Measurements from ENCODE around the gene PLEKHH2.

The PLEKHH2 gene

GRCh38 chr2:43727634-43728014, 90.6 kb downstream of the PLEKHH2 start:
- DNase-seq, result no peak
- POLR2A ChIA-PET, result no interaction called here
- no peaks in the 10 kb centered on the region for H3K36me3 ChIP-seq (ENCODE audit: control insufficient read depth in 4 of 4, insufficient read depth in 4 of 4, low read length in 3 of 4)
- no peak overlapping the region for H3K4me3 ChIP-seq (ENCODE audit: control insufficient read depth in 1 of 7, extremely low read depth in 1 of 7, insufficient read depth in 4 of 7, low read depth in 2 of 7, low read length in 6 of 7)
- H3K27me3 ChIP-seq (replicated peaks in 2 of 5; ENCODE audit: control insufficient read depth in 4 of 5, insufficient read depth in 5 of 5, low read length in 4 of 5), result peaks cover 0 to 3% (median 0%) of the 10 kb centered on the region in 5 experiments
- no peaks in the 10 kb centered on the region for H3K9me3 ChIP-seq (ENCODE audit: control extremely low read depth in 1 of 5, control insufficient read depth in 4 of 5, insufficient read depth in 2 of 5, low read depth in 1 of 5, low read length in 4 of 5)
- 100% methylated on average over 2 of the region's 2 CpGs for WGBS (ENCODE audit: insufficient coverage)
- CTCF ChIA-PET, result no interaction called here
- H3K27ac ChIP-seq (ENCODE audit: insufficient read depth in 1 of 2, low read depth in 1 of 2, low read length in 2 of 2, poor library complexity in 1 of 2, severe bottlenecking in 2 of 2), result no peak overlapping the region
- H3K4me1 ChIP-seq (ENCODE audit: control extremely low read depth in 1 of 4, control insufficient read depth in 4 of 4, insufficient read depth in 4 of 4, low read length in 3 of 4), result no peaks in the 10 kb centered on the region

GRCh38 chr2:43729491-43730174, 92.6 kb downstream of the PLEKHH2 start:
- POLR2A ChIA-PET, result no interaction called here

GRCh38 chr2:43731211-43731610, 94.2 kb downstream of the PLEKHH2 start:
- DNase-seq, result no peak
- no peaks in the 10 kb centered on the region for H3K9me3 ChIP-seq (ENCODE audit: control extremely low read depth in 1 of 5, control insufficient read depth in 4 of 5, insufficient read depth in 2 of 5, low read depth in 1 of 5, low read length in 4 of 5)
- POLR2A ChIA-PET, result no interaction called here
- no peaks in the 10 kb centered on the region for H3K36me3 ChIP-seq (ENCODE audit: control insufficient read depth in 4 of 4, insufficient read depth in 4 of 4, low read length in 3 of 4)
- H3K4me3 ChIP-seq (ENCODE audit: control insufficient read depth in 1 of 7, extremely low read depth in 1 of 7, insufficient read depth in 4 of 7, low read depth in 2 of 7, low read length in 6 of 7), result no peak overlapping the region
- no peak overlapping the region for H3K27ac ChIP-seq (ENCODE audit: insufficient read depth in 1 of 2, low read depth in 1 of 2, low read length in 2 of 2, poor library complexity in 1 of 2, severe bottlenecking in 2 of 2)
- H3K27me3 ChIP-seq (replicated peaks in 2 of 5; ENCODE audit: control insufficient read depth in 4 of 5, insufficient read depth in 5 of 5, low read length in 4 of 5), result no peaks in the 10 kb centered on the region
- no CpG with 5 or more reads among the region's 1 CpG for WGBS (ENCODE audit: insufficient coverage)
- CTCF ChIA-PET, result interaction anchor here (0.9 kb wide), 1 partner anchor 17 kb away, joined by 3 read pairs; no protein-coding TSS in a partner anchor
- H3K4me1 ChIP-seq (ENCODE audit: control extremely low read depth in 1 of 4, control insufficient read depth in 4 of 4, insufficient read depth in 4 of 4, low read length in 3 of 4), result no peaks in the 10 kb centered on the region

More at GRCh38 chr2:43729491-43730174, 92.6 kb downstream of the PLEKHH2 start:
- CTCF ChIA-PET, result no interaction called here
- peaks cover 0 to 3% (median 0%) of the 10 kb centered on the region in 5 experiments for H3K27me3 ChIP-seq (replicated peaks in 2 of 5; ENCODE audit: control insufficient read depth in 4 of 5, insufficient read depth in 5 of 5, low read length in 4 of 5)
- H3K9me3 ChIP-seq (ENCODE audit: control extremely low read depth in 1 of 5, control insufficient read depth in 4 of 5, insufficient read depth in 2 of 5, low read depth in 1 of 5, low read length in 4 of 5), result no peaks in the 10 kb centered on the region
- no peaks in the 10 kb centered on the region for H3K36me3 ChIP-seq (ENCODE audit: control insufficient read depth in 4 of 4, insufficient read depth in 4 of 4, low read length in 3 of 4)
- H3K27ac ChIP-seq (ENCODE audit: insufficient read depth in 1 of 2, low read depth in 1 of 2, low read length in 2 of 2, poor library complexity in 1 of 2, severe bottlenecking in 2 of 2), result no peak overlapping the region
- no CpG with 5 or more reads among the region's 5 CpGs for WGBS (ENCODE audit: insufficient coverage)
- DNase-seq, result no peak
- H3K4me3 ChIP-seq (ENCODE audit: control insufficient read depth in 1 of 7, extremely low read depth in 1 of 7, insufficient read depth in 4 of 7, low read depth in 2 of 7, low read length in 6 of 7), result no peak overlapping the region
- H3K4me1 ChIP-seq (ENCODE audit: control extremely low read depth in 1 of 4, control insufficient read depth in 4 of 4, insufficient read depth in 4 of 4, low read length in 3 of 4), result no peaks in the 10 kb centered on the region

GRCh38 chr2:43736637-43737036, 99.6 kb downstream of the PLEKHH2 start:
- Histone ChIP-seq H3K36me3 (ENCODE audit: control insufficient read depth in 4 of 4, insufficient read depth in 4 of 4, low read length in 3 of 4) (no peaks in the 10 kb centered on the region), H3K4me3 (ENCODE audit: control insufficient read depth in 1 of 7, extremely low read depth in 1 of 7, insufficient read depth in 4 of 7, low read depth in 2 of 7, low read length in 6 of 7) (no peak overlapping the region), H3K4me1 (ENCODE audit: control extremely low read depth in 1 of 4, control insufficient read depth in 4 of 4, insufficient read depth in 4 of 4, low read length in 3 of 4) (no peaks in the 10 kb centered on the region), H3K27ac (ENCODE audit: insufficient read depth in 1 of 2, low read depth in 1 of 2, low read length in 2 of 2, poor library complexity in 1 of 2, severe bottlenecking in 2 of 2) (no peak overlapping the region), H3K27me3 (replicated peaks in 2 of 5; ENCODE audit: control insufficient read depth in 4 of 5, insufficient read depth in 5 of 5, low read length in 4 of 5) (peaks cover 0 to 2% (median 1%) of the 10 kb centered on the region in 5 experiments), H3K9me3 (ENCODE audit: control extremely low read depth in 1 of 5, control insufficient read depth in 4 of 5, insufficient read depth in 2 of 5, low read depth in 1 of 5, low read length in 4 of 5) (no peaks in the 10 kb centered on the region)
- WGBS (ENCODE audit: insufficient coverage), result 100% methylated on average over 3 of the region's 6 CpGs
- ChIA-PET POLR2A (no interaction called here), CTCF (interaction anchor here (0.6 kb wide), 1 partner anchor 147 kb away, joined by 3 read pairs; no protein-coding TSS in a partner anchor)
- no peak for DNase-seq

GRCh38 chr2:43737097-43737854, 100.2 kb downstream of the PLEKHH2 start:
- POLR2A ChIA-PET, result no interaction called here
- CTCF ChIA-PET, result interaction anchor here (0.6 kb wide), 1 partner anchor 147 kb away, joined by 3 read pairs; no protein-coding TSS in a partner anchor
- WGBS (ENCODE audit: insufficient coverage), result 100% methylated on average over 6 of the region's 8 CpGs
- H3K9me3 ChIP-seq (ENCODE audit: control extremely low read depth in 1 of 5, control insufficient read depth in 4 of 5, insufficient read depth in 2 of 5, low read depth in 1 of 5, low read length in 4 of 5), result no peaks in the 10 kb centered on the region
- H3K4me3 ChIP-seq (ENCODE audit: control insufficient read depth in 1 of 7, extremely low read depth in 1 of 7, insufficient read depth in 4 of 7, low read depth in 2 of 7, low read length in 6 of 7), result no peak overlapping the region
- peaks cover 0 to 2% (median 1%) of the 10 kb centered on the region in 5 experiments for H3K27me3 ChIP-seq (replicated peaks in 2 of 5; ENCODE audit: control insufficient read depth in 4 of 5, insufficient read depth in 5 of 5, low read length in 4 of 5)
- H3K4me1 ChIP-seq (ENCODE audit: control extremely low read depth in 1 of 4, control insufficient read depth in 4 of 4, insufficient read depth in 4 of 4, low read length in 3 of 4), result no peaks in the 10 kb centered on the region
- DNase-seq, result no peak
- H3K27ac ChIP-seq (ENCODE audit: insufficient read depth in 1 of 2, low read depth in 1 of 2, low read length in 2 of 2, poor library complexity in 1 of 2, severe bottlenecking in 2 of 2), result no peak overlapping the region
- no peaks in the 10 kb centered on the region for H3K36me3 ChIP-seq (ENCODE audit: control insufficient read depth in 4 of 4, insufficient read depth in 4 of 4, low read length in 3 of 4)

GRCh38 chr2:43737855-43738254, 100.8 kb downstream of the PLEKHH2 start:
- POLR2A ChIA-PET, result no interaction called here
- H3K9me3 ChIP-seq (ENCODE audit: control extremely low read depth in 1 of 5, control insufficient read depth in 4 of 5, insufficient read depth in 2 of 5, low read depth in 1 of 5, low read length in 4 of 5), result no peaks in the 10 kb centered on the region
- no peak overlapping the region for H3K27ac ChIP-seq (ENCODE audit: insufficient read depth in 1 of 2, low read depth in 1 of 2, low read length in 2 of 2, poor library complexity in 1 of 2, severe bottlenecking in 2 of 2)

GRCh38 chr2:43738257-43738656, 101.2 kb downstream of the PLEKHH2 start:
- H3K9me3 ChIP-seq (ENCODE audit: control extremely low read depth in 1 of 5, control insufficient read depth in 4 of 5, insufficient read depth in 2 of 5, low read depth in 1 of 5, low read length in 4 of 5), result no peaks in the 10 kb centered on the region
- no peaks in the 10 kb centered on the region for H3K36me3 ChIP-seq (ENCODE audit: control insufficient read depth in 4 of 4, insufficient read depth in 4 of 4, low read length in 3 of 4)
- H3K27me3 ChIP-seq (replicated peaks in 2 of 5; ENCODE audit: control insufficient read depth in 4 of 5, insufficient read depth in 5 of 5, low read length in 4 of 5), result peaks cover 0 to 2% (median 1%) of the 10 kb centered on the region in 5 experiments
- ChIA-PET CTCF (no interaction called here), POLR2A (no interaction called here)
- WGBS (ENCODE audit: insufficient coverage), result no CpG with 5 or more reads among the region's 2 CpGs
- no peak overlapping the region for H3K4me3 ChIP-seq (ENCODE audit: control insufficient read depth in 1 of 7, extremely low read depth in 1 of 7, insufficient read depth in 4 of 7, low read depth in 2 of 7, low read length in 6 of 7)
- no peaks in the 10 kb centered on the region for H3K4me1 ChIP-seq (ENCODE audit: control extremely low read depth in 1 of 4, control insufficient read depth in 4 of 4, insufficient read depth in 4 of 4, low read length in 3 of 4)
- no peak for DNase-seq
- no peak overlapping the region for H3K27ac ChIP-seq (ENCODE audit: insufficient read depth in 1 of 2, low read depth in 1 of 2, low read length in 2 of 2, poor library complexity in 1 of 2, severe bottlenecking in 2 of 2)

More at GRCh38 chr2:43737855-43738254, 100.8 kb downstream of the PLEKHH2 start:
- no peak for DNase-seq
- no peaks in the 10 kb centered on the region for H3K36me3 ChIP-seq (ENCODE audit: control insufficient read depth in 4 of 4, insufficient read depth in 4 of 4, low read length in 3 of 4)
- no CpG with 5 or more reads among the region's 2 CpGs for WGBS (ENCODE audit: insufficient coverage)
- no peak overlapping the region for H3K4me3 ChIP-seq (ENCODE audit: control insufficient read depth in 1 of 7, extremely low read depth in 1 of 7, insufficient read depth in 4 of 7, low read depth in 2 of 7, low read length in 6 of 7)
- peaks cover 0 to 2% (median 1%) of the 10 kb centered on the region in 5 experiments for H3K27me3 ChIP-seq (replicated peaks in 2 of 5; ENCODE audit: control insufficient read depth in 4 of 5, insufficient read depth in 5 of 5, low read length in 4 of 5)
- CTCF ChIA-PET, result no interaction called here
- no peaks in the 10 kb centered on the region for H3K4me1 ChIP-seq (ENCODE audit: control extremely low read depth in 1 of 4, control insufficient read depth in 4 of 4, insufficient read depth in 4 of 4, low read length in 3 of 4)
